HUES6 (cell line): Measurements from ENCODE around the gene STARD7.

Experiments
- H3K27ac ChIP-seq: 2 replicates; pipeline ENCODE4 v1.7.0; 2013; ENCODE audit warnings: low read depth, mild to moderate bottlenecking, low read length, inconsistent platforms
- H3K27me3 ChIP-seq: 2 replicates; pipeline ENCODE4 v1.6.1; 2013; ENCODE audit warnings: low read length; ENCODE audit not compliant: control insufficient read depth, insufficient read depth
- H3K36me3 ChIP-seq: 2 replicates; pipeline ENCODE4 v1.6.1; 2013; ENCODE audit warnings: low read length; ENCODE audit not compliant: control insufficient read depth, insufficient read depth
- H3K4me1 ChIP-seq: 2 replicates; pipeline ENCODE4 v1.6.1; 2013; ENCODE audit warnings: low read length; ENCODE audit not compliant: control insufficient read depth, insufficient read depth
- H3K4me3 ChIP-seq: 2 replicates; pipeline ENCODE4 v1.5.1; 2013; ENCODE audit warnings: low read depth, low read length
- H3K9ac ChIP-seq: one replicate; pipeline ENCODE4 v1.6.1; 2013; ENCODE audit warnings: mild to moderate bottlenecking, low read length
- H3K9me3 ChIP-seq: 2 replicates; pipeline ENCODE4 v1.6.1; 2013; ENCODE audit warnings: low read depth, low read length; ENCODE audit not compliant: control insufficient read depth, insufficient read depth

STARD7 gene

GRCh38 chr2:96247009-96247408 lies 38.4 kb upstream of the STARD7 start:
- H3K9me3 ChIP-seq, result no peaks in the 10 kb centered on the region
- H3K4me1 ChIP-seq, result peaks cover 3% of the 10 kb centered on the region; the same call in 1 of the 2 replicates
- peaks cover 4% of the 10 kb centered on the region for H3K36me3 ChIP-seq
- H3K4me3 ChIP-seq, result no peak overlapping the region
- H3K27me3 ChIP-seq, result no peaks in the 10 kb centered on the region
- no peak overlapping the region for H3K27ac ChIP-seq
- no peak overlapping the region for H3K9ac ChIP-seq

GRCh38 chr2:96245609-96246390 lies 37.2 kb upstream of the STARD7 start:
- Histone ChIP-seq H3K4me3 (no peak overlapping the region), H3K4me1 (no peaks in the 10 kb centered on the region), H3K9ac (no peak overlapping the region), H3K36me3 (no peaks in the 10 kb centered on the region), H3K27ac (no peak overlapping the region), H3K27me3 (no peaks in the 10 kb centered on the region), H3K9me3 (no peaks in the 10 kb centered on the region)

- no peak overlapping the region for H3K9ac ChIP-seq
- no peaks in the 10 kb centered on the region for H3K4me1 ChIP-seq
- H3K27ac ChIP-seq, result no peak overlapping the region
- H3K9me3 ChIP-seq, result no peaks in the 10 kb centered on the region
- no peaks in the 10 kb centered on the region for H3K27me3 ChIP-seq
- no peak overlapping the region for H3K4me3 ChIP-seq
- H3K36me3 ChIP-seq, result no peaks in the 10 kb centered on the region
Measured at GRCh38 chr2:96243843-96244242, 35.2 kb upstream of the STARD7 start.

DNA sequence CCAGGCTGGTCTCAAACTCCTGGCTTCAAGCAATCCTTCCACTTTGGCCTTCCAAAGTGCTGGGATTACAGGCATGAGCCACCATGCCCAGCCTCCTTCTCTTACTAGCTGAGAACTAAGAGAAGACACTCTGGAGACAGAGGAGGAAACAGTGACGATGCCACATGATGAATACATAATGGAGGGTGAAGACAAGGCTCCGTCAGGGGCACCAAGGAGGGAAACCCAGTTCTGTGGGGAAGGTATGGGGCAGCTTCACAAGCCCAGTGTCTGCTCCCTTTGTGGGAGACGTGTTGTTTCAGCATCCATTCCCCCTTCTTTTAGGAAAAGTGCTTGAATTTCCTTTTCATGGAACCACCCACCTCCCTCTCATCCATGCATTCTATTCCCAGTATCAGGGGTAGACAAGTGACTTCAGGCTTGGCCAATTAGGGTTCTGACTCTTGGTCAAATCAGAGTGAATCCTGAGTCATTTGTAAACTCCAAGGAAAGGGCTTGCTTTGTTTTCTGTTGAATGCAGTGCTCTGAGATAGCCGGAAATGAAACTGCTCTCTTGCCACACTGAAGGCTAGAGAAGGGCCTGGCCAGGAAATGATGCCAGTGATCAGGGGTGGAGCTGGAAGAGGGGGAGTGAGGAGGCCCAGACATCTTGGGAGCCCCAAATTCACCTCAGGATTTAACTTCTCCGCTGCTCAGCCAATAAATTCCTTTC lies 33.4 kb upstream of the STARD7 start:
- no peaks in the 10 kb centered on the region for H3K9me3 ChIP-seq
- H3K36me3 ChIP-seq, result no peaks in the 10 kb centered on the region
- no peak overlapping the region for H3K27ac ChIP-seq
- no peak overlapping the region for H3K9ac ChIP-seq
- H3K27me3 ChIP-seq, result no peaks in the 10 kb centered on the region
- no peak overlapping the region for H3K4me3 ChIP-seq
- no peaks in the 10 kb centered on the region for H3K4me1 ChIP-seq

GRCh38 chr2:96241227-96241626 lies 32.6 kb upstream of the STARD7 start:
- no peaks in the 10 kb centered on the region for H3K36me3 ChIP-seq
- no peaks in the 10 kb centered on the region for H3K9me3 ChIP-seq
- H3K27me3 ChIP-seq, result no peaks in the 10 kb centered on the region
- no peak overlapping the region for H3K27ac ChIP-seq
- H3K4me3 ChIP-seq, result no peak overlapping the region
- no peaks in the 10 kb centered on the region for H3K4me1 ChIP-seq
- no peak overlapping the region for H3K9ac ChIP-seq

- no peak overlapping the region for H3K27ac ChIP-seq
- H3K4me1 ChIP-seq, result no peaks in the 10 kb centered on the region
- no peak overlapping the region for H3K4me3 ChIP-seq
- no peak overlapping the region for H3K9ac ChIP-seq
- no peaks in the 10 kb centered on the region for H3K27me3 ChIP-seq
- H3K36me3 ChIP-seq, result no peaks in the 10 kb centered on the region
- H3K9me3 ChIP-seq, result no peaks in the 10 kb centered on the region
Measured at GRCh38 chr2:96240341-96241038, 31.9 kb upstream of the STARD7 start.

GRCh38 chr2:96239745-96240264 lies 31.2 kb upstream of the STARD7 start:
- H3K27ac ChIP-seq, result no peak overlapping the region
- no peak overlapping the region for H3K9ac ChIP-seq

GRCh38 chr2:96239091-96239490 lies 30.5 kb upstream of the STARD7 start:
- Histone ChIP-seq H3K36me3 (no peaks in the 10 kb centered on the region), H3K27ac (no peak overlapping the region), H3K4me1 (no peaks in the 10 kb centered on the region), H3K4me3 (no peak overlapping the region), H3K9me3 (no peaks in the 10 kb centered on the region), H3K27me3 (no peaks in the 10 kb centered on the region), H3K9ac (no peak overlapping the region)

More at GRCh38 chr2:96239745-96240264, 31.2 kb upstream of the STARD7 start:
- Histone ChIP-seq H3K4me3 (no peak overlapping the region), H3K9me3 (no peaks in the 10 kb centered on the region), H3K4me1 (no peaks in the 10 kb centered on the region), H3K36me3 (no peaks in the 10 kb centered on the region), H3K27me3 (no peaks in the 10 kb centered on the region)

DNA sequence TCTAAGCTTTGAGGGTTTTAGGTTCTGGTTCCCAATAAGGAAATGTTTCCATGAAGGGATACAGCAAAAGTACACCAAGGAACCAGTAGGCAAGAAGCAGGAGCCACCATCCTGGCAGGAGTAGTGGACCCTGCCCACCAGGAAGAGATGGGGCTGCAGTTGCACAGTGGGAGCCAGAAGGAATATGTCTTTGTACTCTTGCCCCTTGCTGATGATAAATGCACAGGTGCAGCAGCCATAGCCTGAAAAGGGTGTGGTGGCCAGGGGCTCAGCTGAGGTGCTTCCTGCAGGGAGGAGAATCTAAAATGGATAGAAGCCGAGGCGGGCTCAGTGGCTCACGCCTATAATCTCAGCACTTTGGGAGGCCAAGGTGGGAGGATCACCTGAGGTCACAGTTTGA lies 29.6 kb upstream of the STARD7 start:
- H3K36me3 ChIP-seq, result no peaks in the 10 kb centered on the region
- no peak overlapping the region for H3K4me3 ChIP-seq
- no peaks in the 10 kb centered on the region for H3K27me3 ChIP-seq
- no peaks in the 10 kb centered on the region for H3K4me1 ChIP-seq
- no peaks in the 10 kb centered on the region for H3K9me3 ChIP-seq
- H3K27ac ChIP-seq, result no peak overlapping the region
- H3K9ac ChIP-seq, result no peak overlapping the region

- Histone ChIP-seq H3K36me3 (no peaks in the 10 kb centered on the region), H3K4me1 (no peaks in the 10 kb centered on the region), H3K4me3 (no peak overlapping the region), H3K27ac (no peak overlapping the region), H3K27me3 (no peaks in the 10 kb centered on the region), H3K9me3 (no peaks in the 10 kb centered on the region), H3K9ac (no peak overlapping the region)
Measured at GRCh38 chr2:96236882-96237281, 28.3 kb upstream of the STARD7 start.

GRCh38 chr2:96233880-96234316 lies 25.3 kb upstream of the STARD7 start:
- no peak overlapping the region for H3K27ac ChIP-seq
- no peaks in the 10 kb centered on the region for H3K36me3 ChIP-seq
- no peak overlapping the region for H3K4me3 ChIP-seq
- no peak overlapping the region for H3K9ac ChIP-seq
- no peaks in the 10 kb centered on the region for H3K27me3 ChIP-seq
- no peaks in the 10 kb centered on the region for H3K4me1 ChIP-seq
- H3K9me3 ChIP-seq, result no peaks in the 10 kb centered on the region
